H1 (cell line): ENCODE data around the gene KRTAP21-3. TPM values are rescaled to one million over a fixed set of nuclear protein-coding genes. Genes with fewer than 3 reads are reported as not detected.

Experiments used
- CTCF ChIA-PET: fragments of 300-600 bp; sonication (Branson Sonifier 250); formaldehyde crosslinking; loops from one replicate; lab custom pipeline; 2021; ENCODE audit not compliant: partially characterized antibody; lab: Charles Lee
- POLR2A ChIA-PET: fragments of 300-600 bp; sonication (Branson Sonifier 250); formaldehyde crosslinking; loops from one replicate; lab custom pipeline; 2021; ENCODE audit warnings: inconsistent platforms; ENCODE audit not compliant: partially characterized antibody; lab: Charles Lee
- DNase-seq, 2 experiments: peaks; one replicate each; pipeline versions ENCODE4 v3.0.0 to v3.0.0-alpha.2; 2010 to 2022; ENCODE audit warnings: low spot score in 2 of 2, low read depth in 1 of 2, mixed read lengths in 1 of 2
- FAIRE-seq: peaks from 2 replicates; lab custom pipeline; 2011; peaks lifted over from hg19 to GRCh38; lab: Jason Lieb, UNC
- H2AFZ ChIP-seq: 2 replicates; pipeline ENCODE4 v1.8.1; 2012; ENCODE audit warnings: low read length, inconsistent platforms
- H2AK5ac ChIP-seq: 2 replicates; pipeline ENCODE4 v1.6.1; 2013; ENCODE audit warnings: low read depth, low read length
- H2BK120ac ChIP-seq: replicated peaks from 2 replicates; pipeline ENCODE3; 2013; ENCODE audit warnings: low read depth, low read length, inconsistent platforms
- H2BK12ac ChIP-seq: 2 replicates; pipeline ENCODE4 v1.6.1; 2013; ENCODE audit warnings: low read depth, low read length
- H2BK15ac ChIP-seq: 2 replicates; pipeline ENCODE4 v1.6.1; 2013; ENCODE audit warnings: low read length
- H2BK20ac ChIP-seq: 2 replicates; pipeline ENCODE4 v1.6.1; 2013; ENCODE audit warnings: low read length
- H2BK5ac ChIP-seq: 2 replicates; pipeline ENCODE4 v1.6.1; 2013; ENCODE audit warnings: low read depth, low read length
- H3K14ac ChIP-seq: 2 replicates; pipeline ENCODE4 v1.6.1; 2013; ENCODE audit warnings: inconsistent platforms; ENCODE audit not compliant: insufficient read length
- H3K18ac ChIP-seq: 2 replicates; pipeline ENCODE4 v1.6.1; 2013; ENCODE audit warnings: low read length; ENCODE audit errors: extremely low read depth
- H3K23ac ChIP-seq: 2 replicates; pipeline ENCODE4 v1.6.1; 2013; ENCODE audit warnings: inconsistent platforms; ENCODE audit not compliant: insufficient read length
- H3K23me2 ChIP-seq: 2 replicates; pipeline ENCODE4 v1.6.1; 2013; ENCODE audit warnings: low read depth, low read length
- H3K27ac ChIP-seq: 2 replicates; pipeline ENCODE4 v1.6.1; 2011; ENCODE audit warnings: low read depth, low read length, inconsistent platforms
- H3K27me3 ChIP-seq, 4 experiments: replicated peaks in 1 of 4; 1 replicate in 1 of 4; 2 replicates in 3 of 4; pipeline versions ENCODE4 v1.6.1 to v1.8.1; 2011 to 2013; ENCODE audit warnings: low read length in 3 of 4, mild to moderate bottlenecking in 3 of 4, inconsistent platforms in 2 of 4, mixed read lengths in 2 of 4, moderate library complexity in 1 of 4; ENCODE audit not compliant: control insufficient read depth in 3 of 4, insufficient read depth in 3 of 4; ENCODE audit errors: extremely low read depth in 1 of 4
- H3K36me3 ChIP-seq, 4 experiments: 2 replicates each; pipeline versions ENCODE4 v1.6.1 to v1.8.1; 2011 to 2013; ENCODE audit warnings: mild to moderate bottlenecking in 4 of 4, low read length in 3 of 4, moderate library complexity in 2 of 4, control low read depth in 1 of 4, inconsistent platforms in 1 of 4; ENCODE audit not compliant: insufficient read depth in 4 of 4, control insufficient read depth in 2 of 4
- H3K4ac ChIP-seq: replicated peaks from 2 replicates; pipeline ENCODE3; 2013; ENCODE audit warnings: low read length, low read depth, mixed read lengths, inconsistent platforms; ENCODE audit not compliant: insufficient read length
- H3K4me1 ChIP-seq, 4 experiments: replicated peaks in 1 of 4; 1 replicate in 1 of 4; 2 replicates in 3 of 4; pipeline versions ENCODE4 v1.6.1 to v1.8.1; 2011 to 2013; ENCODE audit warnings: low read length in 3 of 4, inconsistent platforms in 2 of 4, mixed read lengths in 1 of 4; ENCODE audit not compliant: insufficient read depth in 4 of 4, control insufficient read depth in 3 of 4
- H3K4me2 ChIP-seq, 2 experiments: 2 replicates each; pipeline versions ENCODE4 v1.6.1 to v1.8.1; 2011 to 2013; ENCODE audit warnings: low read depth in 2 of 2, low read length in 2 of 2, control low read depth in 1 of 2, inconsistent platforms in 1 of 2, mild to moderate bottlenecking in 1 of 2; ENCODE audit not compliant: insufficient read depth in 1 of 2
- H3K4me3 ChIP-seq, 4 experiments: fragments of 200-600, 300-600 bp in 1 of 4; sonication (generic), shearing (Covaris generic), sonication (Bioruptor Twin) in 1 of 4; 2 replicates each; pipeline versions ENCODE4 v1.5.1 to v1.8.1; 2011 to 2016; ENCODE audit warnings: low read length in 4 of 4, low read depth in 3 of 4, control low read depth in 2 of 4, inconsistent platforms in 2 of 4, mild to moderate bottlenecking in 2 of 4, mixed read lengths in 1 of 4, moderate library complexity in 1 of 4; ENCODE audit not compliant: insufficient read depth in 2 of 4; ENCODE audit errors: extremely low read depth in 1 of 4
- H3K56ac ChIP-seq: replicated peaks from 2 replicates; pipeline ENCODE3; 2013; ENCODE audit warnings: low read depth, mild to moderate bottlenecking, mixed read lengths, low read length, inconsistent platforms; ENCODE audit not compliant: insufficient read length
- H3K79me1 ChIP-seq: 2 replicates; pipeline ENCODE4 v1.6.1; 2013; ENCODE audit warnings: low read depth, low read length, control low read depth
- H3K79me2 ChIP-seq, 2 experiments: 2 replicates each; pipeline versions ENCODE4 v1.6.1 to v1.8.1; 2012 to 2013; ENCODE audit warnings: low read length in 2 of 2, mild to moderate bottlenecking in 2 of 2, inconsistent platforms in 1 of 2; ENCODE audit not compliant: insufficient read depth in 2 of 2, control insufficient read depth in 1 of 2
- H3K9ac ChIP-seq, 4 experiments: replicated peaks in 1 of 4; 1 replicate in 1 of 4; 2 replicates in 3 of 4; pipeline versions ENCODE4 v1.6.1 to v1.8.1; 2011 to 2013; ENCODE audit warnings: low read depth in 3 of 4, low read length in 3 of 4, control low read depth in 2 of 4, mild to moderate bottlenecking in 2 of 4, moderate library complexity in 2 of 4, inconsistent platforms in 1 of 4; ENCODE audit errors: extremely low read depth in 1 of 4
- H3K9me3 ChIP-seq, 2 experiments: 2 replicates each; pipeline versions ENCODE4 v1.6.1 to v1.8.1; 2012 to 2013; ENCODE audit warnings: mild to moderate bottlenecking in 2 of 2, moderate library complexity in 2 of 2, control low read depth in 1 of 2, inconsistent platforms in 1 of 2, low read depth in 1 of 2, low read length in 1 of 2, mixed read lengths in 1 of 2; ENCODE audit not compliant: insufficient read depth in 2 of 2
- H4K20me1 ChIP-seq, 2 experiments: replicated peaks in 1 of 2; 2 replicates each; pipeline versions ENCODE3 to v1.8.1; 2011 to 2013; ENCODE audit warnings: inconsistent platforms in 2 of 2, low read length in 2 of 2, mild to moderate bottlenecking in 1 of 2; ENCODE audit not compliant: insufficient read depth in 2 of 2, control insufficient read depth in 1 of 2
- H4K5ac ChIP-seq: 2 replicates; pipeline ENCODE4 v1.6.1; 2013; ENCODE audit warnings: low read length, low read depth, mixed read lengths, inconsistent platforms; ENCODE audit not compliant: insufficient read length
- H4K8ac ChIP-seq: 2 replicates; pipeline ENCODE4 v1.8.0; 2013; ENCODE audit warnings: mild to moderate bottlenecking, moderate library complexity, low read length, inconsistent platforms; ENCODE audit not compliant: insufficient read depth; ENCODE audit errors: extremely low read depth
- H4K91ac ChIP-seq: replicated peaks from 2 replicates; pipeline ENCODE3; 2013; ENCODE audit warnings: low read length, mixed read lengths, inconsistent platforms; ENCODE audit not compliant: insufficient read length
- EZH2 ChIP-seq: fragments of 200-600 bp; sonication (generic); IDR thresholded peaks from 2 replicates; pipeline ENCODE4 v1.7.1; 2012; ENCODE audit warnings: low read depth, mild to moderate bottlenecking, moderate library complexity, low read length, inconsistent platforms; ENCODE audit not compliant: severe bottlenecking
- POLR2AphosphoS5 ChIP-seq: IDR thresholded peaks from 2 replicates; pipeline ENCODE4 v1.6.1; 2011; ENCODE audit warnings: low read depth, low read length
- RNF2 ChIP-seq: fragments of 200-900, 300-1000 bp; sonication (generic); IDR thresholded peaks from 2 replicates; pipeline ENCODE4 v1.7.1; 2016; ENCODE audit warnings: borderline replicate concordance, low read depth, mild to moderate bottlenecking, antibody characterized with exemption, low read length; ENCODE audit not compliant: poor library complexity, severe bottlenecking; ENCODE audit errors: missing control alignments
- WGBS, 2 experiments: shearing (Covaris generic) in 1 of 2; methylation state at CpG; one replicate each; pipeline versions ENCODE4 v1.1.6 to v1.1.7; 2013 to 2015; ENCODE audit warnings: low lambda C conversion rate in 2 of 2, mixed read lengths in 2 of 2, inconsistent platforms in 1 of 2, low coverage in 1 of 2, missing lambda C conversion rate in 1 of 2; ENCODE audit not compliant: insufficient replicate concordance in 2 of 2, insufficient coverage in 1 of 2, insufficient read length in 1 of 2; ENCODE audit errors: extremely low coverage in 1 of 2, missing lambda C conversion rate in 1 of 2; 5-methylcytosine and 5-hydroxymethylcytosine counted together
- polyA plus RNA-seq, 7 experiments: library from polyadenylated mRNA; depleted of rRNA in 3 of 7; stranded (reverse) in 5 of 7; unstranded in 2 of 7; fragments of >200 nt in 5 of 7; fragments of 200-250 nt in 2 of 7; gene quantifications; 1 replicate in 5 of 7; 2 replicates in 1 of 7; 4 replicates in 1 of 7; pipeline versions ENCODE4 v1.2.1 to v1.2.3, GENCODE V29; 2011 to 2013; ENCODE audit warnings: missing spikeins in 2 of 7, mixed read lengths in 2 of 7
- total RNA-seq: library from RNA; stranded (reverse); fragmentation: NEBNext Ultra II Directional; extraction: Animal tissue kit (Norgen Biotek cat#: 25700); gene quantifications from 2 replicates; pipeline ENCODE4 v1.2.1, GENCODE V29; 2021

KRTAP21-3 gene
- total and polyA plus RNA-seq, 2 of the 8 experiments (the other 6 are each of a cell fraction or from before 2014, with no cell fraction given) = not detected

DNA sequence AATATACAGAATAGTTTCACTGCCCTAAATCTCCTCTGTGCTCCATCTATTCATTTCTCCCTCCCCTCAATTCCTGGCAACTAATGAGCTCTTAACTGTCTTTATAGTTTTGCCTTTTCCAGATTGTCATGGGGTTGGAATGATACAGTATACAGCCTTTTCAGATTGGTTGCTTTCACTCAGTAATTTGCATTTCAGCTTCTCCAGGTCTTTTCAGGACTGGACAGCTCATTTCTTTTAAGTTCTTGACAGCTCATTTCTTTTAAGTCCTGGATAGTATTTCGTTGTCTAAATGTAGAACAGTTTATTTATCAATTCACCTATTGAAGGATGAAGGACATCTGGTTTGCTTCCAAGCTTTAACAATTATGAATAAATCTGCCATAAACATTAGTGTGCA, 22.6 kb downstream of the KRTAP21-3 start:
- no peaks in the 10 kb centered on the region for H3K79me2 ChIP-seq
- no peaks in the 10 kb centered on the region for H3K36me3 ChIP-seq
- H4K91ac ChIP-seq = no peak overlapping the region
- H3K27me3 ChIP-seq = no peaks in the 10 kb centered on the region
- H2BK15ac ChIP-seq = no peak overlapping the region
- H3K23ac ChIP-seq = no peak overlapping the region
- DNase-seq (no peak), FAIRE-seq (no peak)
- no peak overlapping the region for H3K56ac ChIP-seq
- peaks cover 0 to 6% of the 10 kb centered on the region in 2 experiments; a peak in 3 of 4 replicates for H3K9me3 ChIP-seq
- H2AK5ac ChIP-seq = no peak overlapping the region
- no peak overlapping the region for H3K14ac ChIP-seq
- no peak for TF ChIP-seq EZH2
- no peak for TF ChIP-seq RNF2
- no peak for TF ChIP-seq POLR2AphosphoS5
- no peaks in the 10 kb centered on the region for H3K4me1 ChIP-seq
- no peaks in the 10 kb centered on the region for H4K20me1 ChIP-seq
- H2BK5ac ChIP-seq = no peak overlapping the region
- H3K23me2 ChIP-seq = no peaks in the 10 kb centered on the region
- H2AFZ ChIP-seq = no peak overlapping the region
- no peak overlapping the region for H2BK20ac ChIP-seq
- 88% methylated on average over 1 of the region's 1 CpG; no CpG with 5 or more reads in 1 of the 2 experiments for WGBS, 2 experiments
- no peak overlapping the region for H4K8ac ChIP-seq
- ChIA-PET CTCF (no interaction called here), POLR2A (no interaction called here)
- H2BK12ac ChIP-seq = no peak overlapping the region
- no peak overlapping the region for H3K4me2 ChIP-seq
- no peak overlapping the region for H4K5ac ChIP-seq
- H3K18ac ChIP-seq = no peak overlapping the region
- no peak overlapping the region for H3K4me3 ChIP-seq
- no peak overlapping the region for H3K9ac ChIP-seq
- H3K79me1 ChIP-seq = no peaks in the 10 kb centered on the region
- H3K4ac ChIP-seq = no peak overlapping the region
- H3K27ac ChIP-seq = no peak overlapping the region
- no peak overlapping the region for H2BK120ac ChIP-seq
